NCI-H748 (cell line): ENCODE data around the gene CDCP1.

ENCODE experiments used
- DNase-seq: peaks from one replicate; lab custom pipeline; 2025; ENCODE audit not compliant: unreplicated experiment; lab: John Stamatoyannopoulos, UW

Gene CDCP1

GRCh38 chr3:45139372-45140140, 6.6 kb downstream of the CDCP1 start:
- DNase-seq = no peak

- DNase-seq = peak; percentile 1
These were observed 8.5 kb downstream of the CDCP1 start for GRCh38 chr3:45137656-45138181.

GRCh38 chr3:45135959-45136358, 10.2 kb downstream of the CDCP1 start:
- DNase-seq = no peak

- no peak for DNase-seq
These were observed 11.2 kb downstream of the CDCP1 start for GRCh38 chr3:45134758-45135521.

GRCh38 chr3:45132568-45133211, 13.5 kb downstream of the CDCP1 start:
- no peak for DNase-seq

GRCh38 chr3:45131201-45131600, 15.0 kb downstream of the CDCP1 start:
- DNase-seq = no peak

- no peak for DNase-seq
These were observed 15.7 kb downstream of the CDCP1 start for GRCh38 chr3:45130476-45130875.

- no peak for DNase-seq
These were observed 17.2 kb downstream of the CDCP1 start for GRCh38 chr3:45128950-45129349.

GRCh38 chr3:45127130-45127822, 18.9 kb downstream of the CDCP1 start:
- DNase-seq = no peak

GRCh38 chr3:45126730-45127129, 19.4 kb downstream of the CDCP1 start:
- no peak for DNase-seq

- DNase-seq = no peak
These were observed 20.6 kb downstream of the CDCP1 start for GRCh38 chr3:45125550-45126026.

GRCh38 chr3:45124956-45125355, 21.2 kb downstream of the CDCP1 start:
- DNase-seq = no peak

- no peak for DNase-seq
These were observed 21.8 kb downstream of the CDCP1 start for GRCh38 chr3:45124352-45124751.

GRCh38 chr3:45123581-45124269, 22.5 kb downstream of the CDCP1 start:
- no peak for DNase-seq

- DNase-seq = no peak
These were observed 23.1 kb downstream of the CDCP1 start for GRCh38 chr3:45123030-45123429.

- no peak for DNase-seq
These were observed 25.6 kb downstream of the CDCP1 start for GRCh38 chr3:45120359-45121158.

- DNase-seq = no peak
These were observed 26.3 kb downstream of the CDCP1 start for GRCh38 chr3:45119824-45120358.

- DNase-seq = no peak
These were observed 26.8 kb downstream of the CDCP1 start for GRCh38 chr3:45119376-45119775.

- DNase-seq = no peak
These were observed 27.5 kb downstream of the CDCP1 start for GRCh38 chr3:45118615-45119071.
